Measurements from ENCODE around the gene STOM.

The STOM gene

DNA sequence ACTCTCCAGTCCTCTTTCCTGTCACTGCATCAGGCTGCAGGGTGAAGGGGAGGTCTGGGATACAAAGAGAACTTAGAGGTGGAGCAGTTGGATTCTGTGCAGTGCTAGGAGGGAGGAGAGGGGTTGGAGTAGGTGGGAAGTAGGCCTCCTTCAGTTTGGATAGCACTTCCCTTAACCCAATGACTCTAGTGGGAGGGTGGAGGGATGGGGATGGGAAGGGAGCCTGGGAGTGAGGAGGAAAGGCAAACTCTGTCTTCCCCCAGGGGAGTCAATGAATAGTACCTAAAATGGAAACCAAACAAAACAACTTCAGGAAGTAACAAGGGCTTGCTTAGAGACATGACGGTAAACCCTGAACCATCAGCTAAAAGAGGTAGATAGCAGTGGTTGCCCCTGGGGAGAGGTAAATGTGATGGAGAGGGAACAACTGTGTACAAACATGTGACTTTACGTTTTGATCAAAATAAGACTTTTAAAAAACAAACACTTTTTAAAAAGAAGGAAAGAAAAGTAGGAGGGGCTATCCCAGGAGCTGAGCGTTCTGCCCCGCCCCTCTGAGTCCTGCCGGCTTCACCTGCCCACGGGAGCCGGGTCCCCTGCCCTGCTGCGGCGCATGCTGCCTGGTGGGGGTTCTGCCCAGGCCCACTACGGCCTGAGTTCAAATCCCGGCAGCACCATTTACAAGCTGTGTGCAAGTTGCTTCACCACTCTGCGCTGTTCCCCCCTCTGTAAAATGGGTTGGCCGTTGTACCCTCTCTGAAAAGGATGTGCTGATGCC, 71.2 kb downstream of the STOM start:
- TF ChIP-seq PAX5 (IDR thresholded peaks at IDR 0.05; ENCODE audit: insufficient read depth, low read length, severe bottlenecking) (no peak), TAF1 (IDR thresholded peaks at IDR 0.05; ENCODE audit: low read depth, low read length) (no peak), POU2F2 (IDR thresholded peaks at IDR 0.05; ENCODE audit: low read depth, low read length) (no peak), SPI1 (IDR thresholded peaks at IDR 0.05; ENCODE audit: low read depth, low read length) (no peak), POLR2AphosphoS5 (IDR thresholded peaks at IDR 0.05; ENCODE audit: low read depth, low read length) (no peak), POLR2A (IDR thresholded peaks at IDR 0.05; ENCODE audit: low read depth, low read length) (no peak)
- no peak for DNase-seq (ENCODE audit: insufficient read length, low spot score)
- no peak for FAIRE-seq

DNA sequence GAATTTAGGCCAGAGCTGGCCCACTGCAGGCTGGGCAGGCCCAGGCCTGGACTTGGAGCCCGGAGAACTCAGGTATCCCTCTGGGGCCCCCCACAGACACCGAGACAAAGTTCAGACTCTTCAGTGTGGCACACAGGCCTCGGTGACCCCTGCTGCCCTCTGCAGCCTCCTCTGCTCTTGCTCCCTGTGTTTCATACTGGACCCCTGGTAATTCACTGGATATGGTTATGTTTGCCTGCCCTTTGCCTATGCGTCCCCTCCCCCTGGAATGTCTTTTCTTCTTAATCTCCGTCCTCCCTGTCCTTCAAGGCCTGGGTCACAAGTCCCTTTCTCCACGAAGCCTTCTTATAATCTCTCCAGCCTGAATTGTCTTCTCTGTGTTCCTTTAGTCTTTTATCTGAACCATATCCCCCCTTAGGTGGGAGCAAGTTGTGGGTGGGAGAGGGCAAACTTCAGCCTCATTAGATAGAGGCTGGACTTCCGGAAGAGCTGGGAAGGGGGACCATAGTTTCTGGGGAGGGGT, 72.0 kb downstream of the STOM start:
- DNase-seq (ENCODE audit: insufficient read length, low spot score) (no peak), FAIRE-seq (no peak)
- TF ChIP-seq POLR2A (IDR thresholded peaks at IDR 0.05; ENCODE audit: low read depth, low read length) = no peak
- TF ChIP-seq SPI1 (IDR thresholded peaks at IDR 0.05; ENCODE audit: low read depth, low read length) = no peak
- no peak for TF ChIP-seq POLR2AphosphoS5 (IDR thresholded peaks at IDR 0.05; ENCODE audit: low read depth, low read length)
- no peak for TF ChIP-seq POU2F2 (IDR thresholded peaks at IDR 0.05; ENCODE audit: low read depth, low read length)
- no peak for TF ChIP-seq PAX5 (IDR thresholded peaks at IDR 0.05; ENCODE audit: insufficient read depth, low read length, severe bottlenecking)

DNA sequence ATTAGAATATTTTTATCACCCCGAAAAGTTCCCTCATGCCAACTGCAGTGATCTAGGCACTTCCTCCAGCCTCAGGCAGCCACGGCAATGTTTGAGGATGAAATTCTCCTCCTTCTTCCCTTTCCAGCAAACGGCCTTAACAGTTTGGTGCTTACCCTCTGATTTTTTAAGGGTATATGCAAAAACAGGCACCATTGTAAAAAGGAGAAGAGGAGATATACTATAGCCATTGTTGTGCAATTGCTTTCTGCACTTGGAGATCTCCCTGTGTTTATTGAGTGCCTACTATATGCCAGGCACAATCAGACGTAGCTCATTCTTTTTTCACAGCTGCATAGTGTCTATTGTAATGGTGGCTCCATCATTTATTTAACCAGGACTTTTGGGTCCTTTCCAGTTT, 72.7 kb downstream of the STOM start:
- no peak for TF ChIP-seq PAX5 (IDR thresholded peaks at IDR 0.05; ENCODE audit: insufficient read depth, low read length, severe bottlenecking)
- no peak for TF ChIP-seq POLR2AphosphoS5 (IDR thresholded peaks at IDR 0.05; ENCODE audit: low read depth, low read length)
- no peak for TF ChIP-seq SPI1 (IDR thresholded peaks at IDR 0.05; ENCODE audit: low read depth, low read length)
- no peak for TF ChIP-seq POU2F2 (IDR thresholded peaks at IDR 0.05; ENCODE audit: low read depth, low read length)
- no peak for TF ChIP-seq POLR2A (IDR thresholded peaks at IDR 0.05; ENCODE audit: low read depth, low read length)
- TF ChIP-seq TAF1 (IDR thresholded peaks at IDR 0.05; ENCODE audit: low read depth, low read length) = no peak
- no peak for DNase-seq (ENCODE audit: insufficient read length, low spot score)
- FAIRE-seq = no peak

DNA sequence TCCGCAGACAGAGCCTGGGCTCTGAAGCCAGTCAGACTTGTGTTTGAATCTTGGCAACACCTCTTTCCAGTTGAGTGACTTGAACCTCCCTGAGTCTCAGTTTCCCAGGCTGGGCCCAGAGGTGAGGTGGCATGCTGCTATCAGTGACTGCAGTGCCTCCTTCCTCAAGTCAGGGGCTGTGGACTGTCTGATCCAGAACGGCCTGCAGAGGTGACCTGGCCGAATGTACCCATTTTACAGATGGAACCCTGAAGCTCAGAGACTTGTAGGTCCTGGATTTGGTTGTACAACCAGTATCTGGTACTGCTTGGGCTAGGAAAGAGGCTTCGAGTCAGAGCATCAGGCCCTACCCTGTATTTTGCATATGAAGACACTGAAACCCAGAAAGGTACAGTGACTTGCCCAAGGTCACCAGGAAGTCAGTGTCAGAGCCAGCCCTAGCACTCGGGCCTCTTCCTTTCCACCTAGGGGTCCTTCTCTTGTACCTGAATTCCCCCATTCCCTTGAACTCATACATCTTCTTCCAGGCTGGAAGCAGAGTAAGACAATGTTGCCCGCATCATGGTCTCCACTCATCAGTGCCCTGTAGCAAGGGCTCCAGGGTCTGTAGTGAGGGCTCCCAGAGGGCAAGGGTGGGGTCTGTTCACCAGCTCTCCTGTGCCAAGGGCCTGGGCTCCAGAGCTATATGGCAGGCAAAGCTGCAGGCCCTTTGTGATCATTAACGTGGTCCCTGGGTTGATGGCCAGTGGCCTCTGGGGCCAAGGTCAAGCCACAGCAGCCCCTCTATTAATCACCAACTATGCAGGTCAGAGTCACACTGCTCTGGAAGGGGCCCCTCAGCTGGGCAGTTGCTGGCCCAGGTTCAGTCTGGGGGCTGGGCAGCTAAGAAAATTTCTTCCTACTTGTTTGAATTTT, 73.6 kb downstream of the STOM start:
- TF ChIP-seq POLR2A (IDR thresholded peaks at IDR 0.05; ENCODE audit: low read depth, low read length) = no peak
- TF ChIP-seq TAF1 (IDR thresholded peaks at IDR 0.05; ENCODE audit: low read depth, low read length) = no peak
- TF ChIP-seq POLR2AphosphoS5 (IDR thresholded peaks at IDR 0.05; ENCODE audit: low read depth, low read length) = no peak
- TF ChIP-seq SPI1 (IDR thresholded peaks at IDR 0.05; ENCODE audit: low read depth, low read length) = no peak
- TF ChIP-seq PAX5 (IDR thresholded peaks at IDR 0.05; ENCODE audit: insufficient read depth, low read length, severe bottlenecking) = no peak
- TF ChIP-seq POU2F2 (IDR thresholded peaks at IDR 0.05; ENCODE audit: low read depth, low read length) = no peak
- FAIRE-seq (no peak), DNase-seq (ENCODE audit: insufficient read length, low spot score) (no peak)

DNA sequence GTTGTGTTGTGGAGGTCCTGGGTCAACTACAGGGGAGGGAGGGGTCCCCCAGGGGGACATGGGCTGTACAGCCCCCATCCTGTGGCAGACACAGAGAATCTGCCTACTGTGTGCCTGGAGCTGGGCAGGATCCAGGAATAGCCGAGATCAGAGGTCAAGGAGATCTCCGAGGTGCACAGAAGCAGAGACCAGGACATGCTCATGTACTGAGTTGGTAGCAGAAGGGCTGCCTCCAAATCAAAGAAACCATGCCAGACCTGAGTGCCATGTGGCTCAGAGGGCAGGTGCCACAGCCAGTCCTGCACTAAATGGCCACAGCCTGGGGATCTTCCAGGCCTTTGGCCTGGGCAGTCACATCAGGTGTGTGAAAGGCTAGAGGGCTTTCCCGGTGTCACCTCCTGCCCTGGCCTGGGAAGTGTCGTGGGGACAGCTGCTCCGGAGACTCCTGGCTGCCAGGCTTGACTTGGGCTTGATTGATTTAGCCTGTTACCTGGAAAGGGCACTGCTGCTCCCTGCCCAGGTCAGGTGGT, 74.3 kb downstream of the STOM start:
- FAIRE-seq (no peak), DNase-seq (ENCODE audit: insufficient read length, low spot score) (no peak)
- TF ChIP-seq PAX5 (IDR thresholded peaks at IDR 0.05; ENCODE audit: insufficient read depth, low read length, severe bottlenecking) = no peak
- no peak for TF ChIP-seq POLR2A (IDR thresholded peaks at IDR 0.05; ENCODE audit: low read depth, low read length)
- TF ChIP-seq POLR2AphosphoS5 (IDR thresholded peaks at IDR 0.05; ENCODE audit: low read depth, low read length) = no peak
- TF ChIP-seq SPI1 (IDR thresholded peaks at IDR 0.05; ENCODE audit: low read depth, low read length) = no peak
- no peak for TF ChIP-seq POU2F2 (IDR thresholded peaks at IDR 0.05; ENCODE audit: low read depth, low read length)
- no peak for TF ChIP-seq TAF1 (IDR thresholded peaks at IDR 0.05; ENCODE audit: low read depth, low read length)

DNA sequence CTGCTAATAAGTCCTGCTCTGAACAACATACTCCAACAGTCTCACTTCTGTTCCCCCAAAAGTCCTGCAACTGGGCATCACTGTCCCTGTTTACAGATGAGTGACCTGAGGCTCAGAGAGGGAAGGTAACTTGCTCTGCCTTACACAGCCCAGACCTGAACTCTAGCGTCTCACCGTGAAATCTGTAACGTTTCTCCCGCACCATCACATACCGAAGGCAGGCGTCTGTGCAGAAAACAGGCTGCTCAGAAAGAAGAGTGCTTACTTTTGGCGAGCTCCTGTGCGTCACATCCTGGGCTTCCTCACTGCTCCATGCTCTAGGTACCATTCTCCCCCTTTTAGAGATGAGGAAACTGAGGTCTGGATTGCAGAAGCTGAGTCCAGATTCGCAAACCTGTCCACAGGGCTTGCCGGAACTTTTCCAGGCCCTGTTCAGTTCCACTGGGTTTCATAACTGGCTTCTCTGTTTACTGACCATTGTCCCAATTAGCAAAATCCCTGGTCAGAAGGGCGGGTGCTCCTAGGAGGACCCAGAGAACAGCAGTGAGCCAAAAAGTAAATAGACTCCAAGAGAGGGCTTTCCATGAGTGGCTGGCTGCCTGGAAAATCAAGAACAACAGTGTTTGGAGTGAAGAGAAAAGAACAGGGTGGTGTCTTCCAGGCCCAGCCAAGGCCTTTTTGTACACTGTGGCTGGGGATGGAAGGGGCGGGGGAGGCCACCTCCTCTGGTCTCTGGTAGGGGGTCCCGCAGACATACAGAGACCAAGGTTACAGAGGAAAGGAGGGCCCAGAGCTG, 75.0 kb downstream of the STOM start:
- DNase-seq (ENCODE audit: insufficient read length, low spot score) = no peak
- TF ChIP-seq SPI1 (IDR thresholded peaks at IDR 0.05; ENCODE audit: low read depth, low read length) = no peak
- no peak for TF ChIP-seq TAF1 (IDR thresholded peaks at IDR 0.05; ENCODE audit: low read depth, low read length)
- FAIRE-seq = no peak

DNA sequence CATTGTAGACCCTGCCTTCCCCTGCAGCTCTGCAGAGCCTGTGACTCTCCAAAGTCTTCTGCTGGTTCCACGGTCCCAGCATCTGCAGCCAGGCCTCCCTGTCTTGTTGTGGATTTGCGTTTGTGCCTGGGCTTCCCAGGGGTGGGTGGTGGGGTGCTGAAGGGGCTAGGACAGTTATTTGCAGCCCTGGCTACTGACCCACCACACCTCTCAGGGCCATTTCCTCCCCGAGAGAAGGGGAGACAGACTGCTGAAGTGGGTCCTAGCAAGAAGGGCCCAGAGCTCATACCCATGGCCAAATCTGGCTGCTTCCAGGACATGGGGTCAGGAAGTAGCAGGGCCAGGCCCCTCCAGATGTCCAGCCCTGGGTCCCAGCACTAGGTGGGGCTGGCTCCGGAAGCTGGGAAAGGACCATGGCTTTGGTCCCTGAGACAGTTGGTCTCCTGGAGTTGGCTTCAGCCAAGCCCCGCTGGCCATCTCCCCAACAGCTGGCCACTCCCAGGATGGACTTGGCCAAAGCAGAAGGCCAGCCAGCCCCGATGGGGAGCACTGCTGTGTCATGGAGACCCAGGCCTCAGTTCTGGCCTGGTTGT, 75.8 kb downstream of the STOM start:
- TF ChIP-seq PAX5 (IDR thresholded peaks at IDR 0.05; ENCODE audit: insufficient read depth, low read length, severe bottlenecking) (no peak), POLR2A (IDR thresholded peaks at IDR 0.05; ENCODE audit: low read depth, low read length) (no peak), POLR2AphosphoS5 (IDR thresholded peaks at IDR 0.05; ENCODE audit: low read depth, low read length) (no peak), TAF1 (IDR thresholded peaks at IDR 0.05; ENCODE audit: low read depth, low read length) (no peak), SPI1 (IDR thresholded peaks at IDR 0.05; ENCODE audit: low read depth, low read length) (no peak), POU2F2 (IDR thresholded peaks at IDR 0.05; ENCODE audit: low read depth, low read length) (no peak)
- no peak for FAIRE-seq
- no peak for DNase-seq (ENCODE audit: insufficient read length, low spot score)

DNA sequence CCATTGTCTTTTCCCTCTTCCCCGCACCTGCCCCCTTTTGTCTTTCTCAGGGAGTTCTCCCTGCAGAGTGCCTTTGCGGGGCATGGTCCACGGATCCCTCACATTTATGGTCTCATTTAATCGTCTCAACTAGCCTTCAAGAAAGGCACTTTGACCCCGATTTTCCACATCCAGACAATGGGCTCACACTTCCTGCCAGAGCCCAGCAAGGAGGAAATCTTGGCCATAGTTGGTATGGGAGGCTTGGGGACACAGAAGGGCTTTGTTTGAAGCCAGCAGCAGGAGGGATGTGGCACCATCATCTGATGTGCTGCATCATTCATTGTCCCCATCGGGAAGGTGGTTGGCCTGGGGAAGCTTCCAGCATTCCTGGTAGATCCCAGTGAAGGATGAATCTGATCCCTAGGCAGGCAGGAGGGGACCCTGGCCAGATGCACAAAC, 77.2 kb downstream of the STOM start:
- no peak for TF ChIP-seq TAF1 (IDR thresholded peaks at IDR 0.05; ENCODE audit: low read depth, low read length)
- no peak for TF ChIP-seq PAX5 (IDR thresholded peaks at IDR 0.05; ENCODE audit: insufficient read depth, low read length, severe bottlenecking)
- TF ChIP-seq POLR2A (IDR thresholded peaks at IDR 0.05; ENCODE audit: low read depth, low read length) = no peak
- TF ChIP-seq SPI1 (IDR thresholded peaks at IDR 0.05; ENCODE audit: low read depth, low read length) = no peak
- no peak for TF ChIP-seq POLR2AphosphoS5 (IDR thresholded peaks at IDR 0.05; ENCODE audit: low read depth, low read length)
- TF ChIP-seq POU2F2 (IDR thresholded peaks at IDR 0.05; ENCODE audit: low read depth, low read length) = no peak
- DNase-seq (ENCODE audit: insufficient read length, low spot score) (no peak), FAIRE-seq (no peak)

Data from GM12891 (cell line).